HL-60 (cell line): Measurements from ENCODE around the gene CTNNA1.

Experiments
- CTCF ChIP-seq: IDR thresholded peaks from one replicate; pipeline ENCODE4 v1.5.1; 2011; ENCODE audit warnings: low read length, control low read depth, inconsistent platforms; ENCODE audit not compliant: insufficient read depth
- GABPA ChIP-seq: IDR thresholded peaks from 2 replicates; pipeline ENCODE4 v1.6.1; 2012; ENCODE audit warnings: low read depth
- POLR2AphosphoS5 ChIP-seq: IDR thresholded peaks from 2 replicates; pipeline ENCODE4 v1.6.1; 2012; ENCODE audit warnings: low read depth
- REST ChIP-seq: IDR thresholded peaks from 2 replicates; pipeline ENCODE4 v1.6.1; 2012; ENCODE audit warnings: low read depth; ENCODE audit not compliant: insufficient replicate concordance

GRCh38 chr5:138978080-138978479 lies 224.9 kb downstream of the CTNNA1 start:
- TF ChIP-seq REST (no peak), POLR2AphosphoS5 (no peak), GABPA (no peak), CTCF (no peak)
